HepG2 (cell line): ENCODE measurements around the gene GSTP1. TPM values are rescaled to one million over a fixed set of nuclear protein-coding genes. Genes with fewer than 3 reads are reported as not detected.

Source experiments
- ADNP ChIP-seq: sonication (generic); formaldehyde crosslinking; IDR thresholded peaks from 2 replicates; pipeline ENCODE4 v1.4.0; 2020; ENCODE audit warnings: missing genetic modification reagents
- ATF7 ChIP-seq, 2 experiments: fragments of 450-650 bp in 1 of 2; sonication (generic) in 1 of 2; formaldehyde crosslinking in 1 of 2; IDR thresholded peaks; 2 replicates each; pipeline versions ENCODE4 v1.4.0 to v1.6.1; 2016 to 2020; ENCODE audit warnings: antibody characterized with exemption in 1 of 2, mild to moderate bottlenecking in 1 of 2, missing genetic modification reagents in 1 of 2
- BHLHE40 ChIP-seq: IDR thresholded peaks from 2 replicates; pipeline ENCODE4 v1.6.1; 2011; ENCODE audit warnings: low read length, improper control_type of control experiment
- ELF1 ChIP-seq: sonication (generic); formaldehyde crosslinking; IDR thresholded peaks from 2 replicates; pipeline ENCODE4 v1.4.0; 2020; ENCODE audit warnings: missing genetic modification reagents
- MAF1 ChIP-seq: sonication (generic); formaldehyde crosslinking; IDR thresholded peaks from 2 replicates; pipeline ENCODE4 v1.5.0; 2020; ENCODE audit warnings: missing genetic modification reagents, borderline replicate concordance
- MIER2 ChIP-seq: IDR thresholded peaks from 2 replicates; pipeline ENCODE4 v1.6.1; 2016; ENCODE audit warnings: missing biosample characterization, missing genetic modification reagents
- MNT ChIP-seq: fragments of 450-650 bp; IDR thresholded peaks from 2 replicates; pipeline ENCODE4 v1.6.1; 2016
- NFYC ChIP-seq: IDR thresholded peaks from 2 replicates; pipeline ENCODE4 v1.6.1; 2016; ENCODE audit warnings: missing genetic modification reagents, missing compliant biosample characterization
- PBX3 ChIP-seq: sonication (generic); formaldehyde crosslinking; IDR thresholded peaks from 2 replicates; pipeline ENCODE4 v1.8.1; 2023; ENCODE audit warnings: missing genetic modification reagents, inconsistent platforms, borderline replicate concordance
- POLR2AphosphoS2 ChIP-seq: IDR thresholded peaks from 2 replicates; pipeline ENCODE4 v1.6.1; 2011; ENCODE audit warnings: low read depth, low read length, improper control_type of control experiment
- REST ChIP-seq, 2 experiments: IDR thresholded peaks; 2 replicates each; pipeline ENCODE4 v1.6.1; 2011 to 2012; ENCODE audit warnings: low read length in 2 of 2, borderline replicate concordance in 1 of 2, low read depth in 1 of 2, mild to moderate bottlenecking in 1 of 2, moderate library complexity in 1 of 2
- SNAPC4 ChIP-seq: sonication (generic); formaldehyde crosslinking; IDR thresholded peaks from 2 replicates; pipeline ENCODE4 v1.4.0; 2020; ENCODE audit warnings: mild to moderate bottlenecking, missing genetic modification reagents
- ZNF687 ChIP-seq: sonication (generic); formaldehyde crosslinking; IDR thresholded peaks from 2 replicates; pipeline ENCODE4 v1.5.1; 2020; ENCODE audit warnings: mild to moderate bottlenecking, missing genetic modification reagents, moderate library complexity
- ZNF816 ChIP-seq: sonication (generic); formaldehyde crosslinking; IDR thresholded peaks from 2 replicates; pipeline ENCODE4 v1.8.0; 2022; ENCODE audit warnings: missing genetic modification reagents, mild to moderate bottlenecking, borderline replicate concordance
- polyA plus RNA-seq, 8 experiments: library from polyadenylated mRNA; depleted of rRNA in 3 of 8; stranded (reverse) in 7 of 8; unstranded in 1 of 8; fragments of >200 nt; fragmentation: Illumina TruSeq in 4 of 8; extraction: Trizol in 4 of 8; gene quantifications; 2 replicates each; pipeline versions ENCODE4 v1.2.1 to v1.2.3, GENCODE V29; 2011 to 2016; ENCODE audit warnings: low read depth in 4 of 8, missing spikeins in 1 of 8, mixed read lengths in 1 of 8; ENCODE audit not compliant: insufficient read depth in 1 of 8
- total RNA-seq, 5 experiments: library from RNA; depleted of rRNA; stranded (reverse); fragments of >200 nt; fragmentation: Illumina TruSeq; extraction: Trizol; gene quantifications; 2 replicates each; pipeline ENCODE4 v1.2.3, GENCODE V29; 2016; ENCODE audit warnings: low read depth in 1 of 5

Gene GSTP1
- total and polyA plus RNA-seq, 2 of the 13 experiments (the other 11 are each of a cell fraction or from before 2014, with no cell fraction given) = not detected

GRCh38 chr11:67545280-67545679, 38.3 kb upstream of the GSTP1 start (continued):
- peak; percentile 14; the same call in 1 of the 2 replicates for TF ChIP-seq ZNF687 (CRISPR knock-in tag)
- TF ChIP-seq POLR2AphosphoS2 = no peak
- peak; percentile 24; the same call in 1 of the 2 replicates for TF ChIP-seq BHLHE40
- TF ChIP-seq ATF7 (IDR thresholded peaks at IDR 0.05) = no peak
- TF ChIP-seq ATF7 (CRISPR knock-in tag; IDR thresholded peaks at IDR 0.05) = no peak
- no peak for TF ChIP-seq REST (IDR thresholded peaks at IDR 0.05; ENCODE audit: borderline replicate concordance in 1 of 2, low read depth in 1 of 2, low read length in 2 of 2)
- TF ChIP-seq PBX3 = no peak
- no peak for TF ChIP-seq ADNP
- TF ChIP-seq SNAPC4 (CRISPR knock-in tag) = no peak
- no peak for TF ChIP-seq MAF1
- TF ChIP-seq ZNF816 (CRISPR knock-in tag) = no peak
- TF ChIP-seq MIER2 (CRISPR knock-in tag) = no peak
- TF ChIP-seq MNT = no peak
- peak; percentile 44 for TF ChIP-seq NFYC
- TF ChIP-seq ELF1 (CRISPR knock-in tag) = no peak
